GM21529 (cell line): ENCODE data around the gene MYH11.
"Not testable (repeated sequence)": the region's sequence is repeated elsewhere in the genome, so short reads cannot be mapped to it uniquely, and the experiment has no call there.

ENCODE experiments used
- ATAC-seq: cut with Tn5 transposase; IDR thresholded peaks from one replicate; pipeline ENCODE4 v1.9.1; 2021; ENCODE audit not compliant: unreplicated experiment

MYH11 gene

DNA sequence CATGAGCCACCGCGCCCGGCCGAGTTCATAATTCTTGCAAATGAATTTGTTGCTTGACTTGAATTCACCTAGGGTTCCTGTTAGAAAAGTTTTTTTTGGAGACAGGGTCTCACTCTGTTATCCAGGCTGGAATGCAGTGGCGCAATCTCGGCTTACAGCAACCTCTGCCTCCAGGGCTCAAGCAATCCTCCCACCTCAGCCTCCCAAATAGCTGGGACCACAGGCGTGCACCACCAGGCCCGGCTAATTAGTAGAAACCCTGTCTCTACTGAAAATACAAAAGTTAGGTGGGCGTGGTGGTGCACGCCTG, 99.8 kb downstream of the MYH11 start:
- ATAC-seq, result no peak

DNA sequence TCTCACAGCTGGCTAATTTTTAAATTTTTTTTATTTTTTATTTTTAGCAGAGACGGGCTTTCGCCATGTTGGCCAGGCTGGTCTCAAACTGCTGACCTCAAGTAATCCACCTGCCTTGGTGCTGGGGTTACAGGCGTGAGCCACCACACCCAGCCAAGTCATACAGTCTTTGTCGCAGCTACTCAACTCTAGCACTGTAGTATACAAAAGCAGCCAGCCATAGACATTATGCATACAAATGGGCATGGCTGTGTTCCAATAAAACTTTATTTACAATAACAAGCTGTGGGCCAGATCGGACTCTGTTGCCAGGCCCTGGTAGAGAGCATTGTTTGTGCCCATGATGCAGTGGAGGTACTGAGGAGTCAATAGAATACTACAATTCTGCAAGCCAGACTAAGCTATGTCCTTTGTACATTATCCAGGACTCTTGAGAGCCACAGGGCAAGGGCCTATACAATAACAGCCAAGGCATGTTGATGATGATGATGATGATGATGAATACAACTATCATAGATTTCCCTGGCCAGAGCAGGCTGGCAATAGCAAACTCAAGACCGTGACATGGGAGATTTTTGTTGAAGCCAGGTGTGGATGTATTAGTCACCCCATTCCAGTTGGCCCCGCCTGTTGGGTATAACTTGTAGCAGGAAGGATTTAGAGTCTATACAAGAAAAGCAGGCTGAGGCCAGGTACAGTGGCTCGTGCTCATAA, 101.8 kb downstream of the MYH11 start:
- ATAC-seq, result no peak

DNA sequence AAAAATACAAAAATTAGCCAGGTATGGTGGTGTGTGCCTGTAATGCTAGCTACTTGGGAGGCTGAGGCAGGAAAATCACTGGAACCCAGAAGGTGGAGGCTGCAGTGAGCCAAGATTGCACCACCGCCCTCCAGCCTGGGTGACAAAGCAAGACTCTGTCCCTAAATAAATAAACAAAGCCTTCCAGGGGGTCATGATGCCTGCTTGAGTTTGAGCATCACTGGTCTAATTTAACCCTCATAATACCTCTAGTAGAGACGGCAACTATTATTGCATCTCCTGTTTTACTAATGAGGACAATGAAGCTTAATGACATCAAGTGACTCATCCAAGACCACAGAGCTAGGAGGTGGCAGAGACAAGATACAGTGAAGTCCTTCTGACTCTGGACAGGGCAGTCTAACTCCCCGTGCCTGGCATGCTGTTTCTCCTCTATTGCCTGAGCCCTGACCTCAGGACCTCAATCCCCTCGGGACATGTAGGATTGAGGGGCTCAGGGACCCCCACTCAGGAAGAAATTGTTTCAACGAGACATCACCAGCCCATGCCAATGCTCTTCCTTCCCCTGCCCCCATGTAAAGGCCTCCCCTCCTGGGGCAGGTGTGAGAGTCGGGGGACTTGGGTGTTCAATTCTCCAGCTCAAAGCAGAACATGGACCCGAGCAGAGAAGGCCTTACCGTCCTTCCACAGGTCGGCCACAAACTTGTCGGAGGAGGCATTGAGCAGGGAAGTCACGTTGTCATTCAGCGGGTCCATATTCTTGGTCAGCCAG, 103.9 kb downstream of the MYH11 start:
- ATAC-seq, result no peak

DNA sequence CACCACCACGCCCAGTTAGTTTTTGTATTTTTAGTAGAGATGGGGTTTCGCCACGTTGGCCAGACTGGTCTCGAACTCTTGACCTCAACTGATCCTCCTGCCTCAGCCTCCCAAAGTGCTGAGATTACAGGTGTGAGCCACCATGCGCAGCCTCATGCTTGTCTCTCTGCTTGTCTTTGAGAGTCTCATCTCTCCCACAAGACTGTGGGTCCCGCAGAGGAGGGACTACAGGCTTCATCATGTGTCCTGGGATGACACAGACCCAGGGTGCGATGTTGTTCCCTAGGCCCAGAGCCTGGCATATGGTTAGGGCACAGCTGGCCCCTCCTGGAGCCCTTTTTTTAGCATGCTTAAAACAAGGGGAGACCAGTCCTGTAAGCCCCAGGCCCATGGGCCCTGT, 104.9 kb downstream of the MYH11 start:
- ATAC-seq, result no peak

DNA sequence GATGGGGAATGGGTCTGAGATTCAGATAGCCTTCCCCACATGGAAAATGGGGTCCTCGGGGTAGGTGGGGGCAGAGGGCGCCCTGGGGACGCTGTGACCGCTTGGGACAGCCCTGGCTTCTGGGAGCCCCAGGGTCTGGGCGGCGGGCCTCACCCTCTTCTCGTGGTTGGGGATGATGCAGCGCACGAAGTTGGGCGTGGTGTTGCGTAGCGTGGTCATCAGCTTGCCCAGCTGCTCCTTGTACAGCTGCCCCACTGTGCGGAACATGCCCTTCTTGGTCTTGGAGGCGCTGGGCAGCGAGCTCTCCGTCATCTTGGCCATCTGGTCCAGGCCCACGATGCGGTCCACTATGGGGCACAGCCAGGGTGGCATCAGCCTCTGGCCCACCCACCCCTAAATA, 106.8 kb downstream of the MYH11 start:
- ATAC-seq, result no peak

DNA sequence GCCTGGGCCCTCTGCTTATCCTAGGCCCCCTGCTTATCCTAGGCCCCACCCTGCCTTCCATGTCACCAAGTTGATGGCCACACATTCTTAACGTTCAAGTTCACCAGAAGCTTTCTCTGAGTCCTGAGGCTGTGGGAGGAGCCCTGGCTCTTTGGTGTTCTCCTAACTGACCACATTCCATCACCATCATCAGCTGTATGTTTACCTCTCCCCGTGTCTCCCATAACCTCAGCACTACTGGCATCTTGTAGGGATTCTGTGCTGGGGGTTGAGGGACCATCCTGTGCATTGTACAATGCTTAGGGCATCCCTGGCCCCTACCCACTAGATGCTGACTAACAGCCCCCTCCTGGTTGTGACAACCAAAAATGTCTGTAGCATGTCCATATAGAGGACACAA, 107.5 kb downstream of the MYH11 start:
- no peak for ATAC-seq

DNA sequence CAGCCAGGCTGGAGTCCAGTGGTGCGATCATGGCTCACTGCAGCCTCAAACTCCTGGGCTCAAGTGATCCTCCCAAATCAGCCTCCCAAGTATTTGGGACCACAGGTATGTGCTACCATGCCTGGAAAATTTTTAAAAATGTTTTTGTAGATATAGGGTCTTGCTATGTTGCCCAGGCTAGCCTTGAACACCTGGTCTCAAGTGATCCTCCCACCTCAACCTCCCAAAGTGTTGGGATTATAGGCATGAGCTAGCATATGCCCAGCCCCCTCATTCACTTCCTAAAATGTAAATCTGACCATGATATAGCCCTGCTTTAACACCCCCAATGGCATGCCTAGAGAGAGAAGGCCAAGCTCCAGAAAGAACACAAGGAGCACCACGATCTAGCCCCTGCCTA, 108.2 kb downstream of the MYH11 start:
- ATAC-seq, result no peak

DNA sequence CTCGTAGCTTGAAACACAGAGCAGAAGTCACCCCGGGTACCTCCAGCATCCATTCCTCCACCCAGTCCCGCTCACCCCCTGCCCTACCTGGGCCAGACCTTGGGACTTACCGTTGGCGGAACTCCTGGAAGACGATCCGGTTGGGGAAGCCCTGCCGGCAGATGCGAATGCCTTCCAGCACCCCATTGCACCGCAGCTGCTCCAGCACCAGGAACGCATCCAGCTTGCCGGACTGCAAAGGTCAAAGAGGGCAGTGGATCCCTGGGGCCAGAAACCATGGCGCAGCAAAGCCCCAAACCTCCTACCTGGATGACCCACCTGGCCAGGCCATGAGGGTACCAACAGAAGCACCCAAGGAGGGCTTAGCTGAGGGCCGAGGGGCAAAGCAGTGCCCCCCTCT, 108.9 kb downstream of the MYH11 start:
- ATAC-seq, result no peak

DNA sequence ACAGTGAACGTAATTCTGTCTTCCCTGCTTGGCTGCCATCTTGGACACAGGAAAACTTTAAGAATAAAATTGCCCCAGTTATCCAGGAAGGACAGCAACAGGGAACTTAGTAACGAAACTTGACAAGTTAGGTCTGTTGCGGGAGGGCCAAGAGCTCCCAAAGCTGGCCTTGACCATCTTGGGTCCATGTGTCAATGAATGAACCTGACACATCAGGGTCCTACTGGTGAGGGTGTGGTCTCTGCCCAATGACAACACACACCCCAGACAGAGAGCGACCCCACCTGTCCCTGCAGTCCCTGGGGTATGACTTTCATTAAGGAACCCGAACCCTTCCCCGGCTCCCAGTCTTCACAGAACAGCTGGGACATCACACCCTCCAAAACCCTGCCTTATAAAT, 110.5 kb downstream of the MYH11 start:
- no peak for ATAC-seq

DNA sequence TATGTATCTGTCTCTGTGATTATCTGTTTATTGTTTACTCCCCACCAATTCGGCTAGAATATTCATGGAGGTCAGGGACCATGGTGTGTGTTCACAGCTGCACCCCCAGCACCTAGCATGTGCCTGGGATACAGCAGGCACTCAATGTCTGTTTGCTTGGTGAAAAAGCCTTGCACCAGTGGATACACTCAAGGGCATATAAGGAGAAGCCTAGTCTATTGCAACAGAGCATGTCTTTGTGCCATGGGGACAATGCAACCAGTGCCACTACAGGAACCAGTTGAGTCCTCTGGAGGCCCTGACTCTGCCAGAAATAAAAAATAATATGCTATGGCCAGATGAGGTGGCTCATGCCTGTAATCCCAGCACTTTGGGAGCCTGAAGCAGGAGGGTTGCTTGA, 113.2 kb downstream of the MYH11 start:
- ATAC-seq, result no peak

DNA sequence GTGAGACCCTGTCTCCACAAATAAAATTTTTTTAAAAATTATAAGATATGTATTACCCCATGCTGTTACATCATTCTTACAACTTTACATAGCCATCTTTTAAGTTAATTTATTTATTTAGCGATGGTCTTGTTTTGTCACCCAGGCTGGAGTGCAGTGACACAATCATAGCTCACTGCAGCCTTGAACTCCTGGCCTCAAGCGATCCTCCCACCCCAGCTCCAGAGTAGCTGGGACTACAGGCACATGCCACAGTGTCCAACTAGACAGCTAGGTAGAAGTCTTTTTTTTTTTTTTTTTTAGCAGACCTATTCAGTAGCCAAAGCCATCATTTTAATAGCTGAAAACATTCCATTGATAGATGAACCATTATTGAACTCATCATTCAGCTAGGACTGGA, 114.1 kb downstream of the MYH11 start:
- no peak for ATAC-seq

DNA sequence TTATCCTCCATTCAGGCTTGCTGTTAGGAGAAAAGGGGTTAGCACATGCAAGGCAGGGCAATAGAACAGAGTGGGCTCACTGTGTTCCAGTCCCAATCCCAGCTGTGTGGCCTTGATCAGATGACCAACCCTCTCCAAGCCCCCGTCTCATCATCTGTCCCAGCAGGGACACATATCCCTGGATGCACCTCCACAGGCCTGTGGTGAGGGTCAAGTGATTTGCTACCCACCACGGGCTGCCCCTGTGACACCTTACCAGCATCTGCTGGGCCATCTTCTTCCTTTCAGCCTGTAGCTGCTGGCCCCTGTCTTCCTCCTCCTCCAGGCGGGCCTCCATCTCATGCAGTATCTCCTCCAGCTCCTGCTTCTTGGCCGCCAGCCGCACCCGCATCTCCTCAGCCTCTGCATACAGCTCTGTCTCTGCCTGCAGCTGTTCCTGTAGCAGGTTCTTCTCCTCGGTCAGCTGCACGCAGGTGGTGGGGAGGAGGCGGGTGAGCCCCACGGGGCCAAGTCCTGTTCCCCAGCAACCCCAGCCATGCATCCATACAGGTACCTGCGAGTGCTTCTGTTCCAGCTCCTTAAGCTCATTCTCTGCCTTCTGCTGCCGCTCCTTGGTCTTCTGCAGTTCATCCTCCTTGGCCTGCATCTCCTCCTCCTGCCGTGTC, 115.5 kb downstream of the MYH11 start:
- no peak for ATAC-seq

DNA sequence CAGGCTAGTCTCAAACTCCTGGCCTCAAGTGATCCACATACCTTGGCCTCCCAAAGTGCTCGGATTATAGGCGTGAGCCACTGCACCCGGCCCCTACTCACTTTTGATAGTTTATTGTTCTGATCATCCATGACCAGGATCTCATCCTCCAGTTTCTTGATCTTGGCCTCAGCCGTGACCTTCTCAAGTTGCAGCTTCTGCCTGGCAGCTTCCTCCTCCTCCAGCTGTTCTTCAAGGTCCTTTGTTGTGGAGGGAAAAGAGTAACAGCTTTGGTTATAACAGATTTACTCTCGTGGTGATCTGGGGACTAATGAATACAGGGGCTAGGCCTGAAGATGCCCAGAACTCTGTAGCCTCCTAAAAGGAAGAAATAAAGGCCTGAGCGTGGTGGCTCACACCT, 116.9 kb downstream of the MYH11 start:
- no peak for ATAC-seq

DNA sequence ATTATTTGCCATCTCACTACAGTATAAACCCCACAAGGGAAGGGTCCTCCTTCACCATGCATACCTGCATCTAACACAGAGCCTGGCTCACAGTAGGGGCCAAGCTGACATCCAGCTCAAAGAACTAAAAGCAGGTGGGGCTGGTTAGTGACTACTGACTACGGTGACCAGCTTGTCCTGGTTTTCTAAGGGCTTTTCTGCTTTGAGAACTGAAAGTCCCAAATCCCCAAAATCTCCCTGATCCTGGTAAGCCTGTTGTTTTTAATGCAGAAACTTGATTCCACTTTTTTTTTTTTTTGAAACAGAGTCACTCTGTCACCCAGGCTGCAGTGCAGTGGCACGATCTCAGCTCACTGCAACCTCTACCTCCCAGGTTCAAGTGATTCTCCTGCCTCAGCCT, 117.4 kb downstream of the MYH11 start:
- ATAC-seq, result no peak

DNA sequence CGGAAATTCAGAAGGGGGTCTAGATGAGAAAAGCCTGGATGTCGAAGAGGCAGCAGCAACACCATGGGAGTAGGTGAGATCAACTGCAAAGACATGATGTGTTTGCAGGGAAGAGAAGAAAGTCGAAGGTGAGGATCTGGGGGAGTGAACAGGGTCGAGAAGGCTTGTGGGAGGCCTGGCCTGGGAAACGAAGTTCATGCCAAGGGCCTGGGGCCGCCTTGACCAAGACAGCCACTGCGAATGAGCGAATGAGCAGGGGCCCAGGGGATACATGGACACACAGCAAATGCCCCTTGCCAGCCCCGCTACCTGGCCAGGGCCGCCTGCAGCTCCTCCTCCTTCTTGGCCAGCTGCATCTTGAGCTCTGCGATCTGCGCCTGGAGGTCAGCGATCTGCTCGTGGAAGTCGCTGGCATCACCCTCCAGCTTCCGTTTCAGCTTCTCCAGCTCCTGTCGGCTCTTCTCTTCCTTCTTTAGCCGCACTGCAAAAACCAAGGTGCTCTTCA, 119.6 kb downstream of the MYH11 start:
- ATAC-seq, result no peak

DNA sequence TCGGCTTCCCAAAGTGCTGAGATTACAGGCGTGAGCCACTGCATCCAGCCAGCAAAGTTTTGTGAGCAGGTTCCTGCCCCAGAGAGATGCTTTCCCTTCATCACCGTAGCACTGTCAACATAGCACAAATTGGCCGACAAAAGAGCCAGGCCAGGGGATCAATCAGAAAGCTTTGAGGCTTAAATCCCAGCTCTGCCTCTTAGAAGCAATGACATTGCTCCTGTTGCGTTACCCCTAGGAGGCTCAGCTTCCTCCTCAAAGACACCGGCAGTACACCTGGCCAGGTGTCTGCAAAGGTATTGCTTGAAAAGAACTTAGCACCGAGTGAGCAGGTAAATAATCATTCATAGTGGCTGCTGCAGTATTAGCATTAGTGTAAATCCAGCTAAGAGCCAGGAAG, 120.3 kb downstream of the MYH11 start:
- ATAC-seq, result no peak

DNA sequence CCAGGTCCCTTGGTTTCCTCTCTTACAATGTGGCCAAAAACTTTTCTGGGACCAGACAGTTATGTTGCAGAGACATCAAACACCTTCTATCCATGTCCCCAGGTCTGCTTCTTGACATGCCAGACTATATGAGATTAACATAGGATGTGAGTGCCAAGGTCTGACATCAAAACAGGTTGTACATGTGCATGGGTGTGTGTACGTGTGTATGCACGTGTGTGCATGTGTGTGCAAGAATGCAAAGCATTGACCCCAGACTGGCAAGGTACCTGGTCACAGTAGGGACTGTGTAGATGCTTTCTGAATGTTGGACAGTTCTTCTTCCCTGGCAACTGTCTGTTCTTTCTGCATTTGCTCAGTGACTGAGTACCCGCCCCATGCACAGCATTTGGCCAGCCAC, 121.2 kb downstream of the MYH11 start:
- no peak for ATAC-seq

DNA sequence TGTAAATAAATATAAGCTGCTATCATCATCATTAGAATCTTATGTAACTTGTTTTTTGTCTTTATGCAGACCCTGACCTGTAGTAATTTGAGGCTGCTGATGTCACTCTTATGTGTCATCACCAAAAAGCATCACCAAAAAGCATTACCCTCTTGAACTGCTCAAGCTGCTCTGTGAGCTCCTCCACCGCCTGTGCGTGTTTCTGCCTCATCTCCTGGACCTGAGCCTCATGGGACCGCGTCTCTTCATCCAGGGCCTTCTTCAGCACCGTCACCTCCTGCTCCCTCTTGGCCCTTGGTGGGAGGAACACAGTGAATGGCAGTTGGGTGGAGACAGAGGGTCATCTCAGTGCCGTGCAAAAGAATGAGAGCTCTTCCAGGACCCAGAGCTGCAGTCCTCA, 124.4 kb downstream of the MYH11 start:
- ATAC-seq, result no peak

DNA sequence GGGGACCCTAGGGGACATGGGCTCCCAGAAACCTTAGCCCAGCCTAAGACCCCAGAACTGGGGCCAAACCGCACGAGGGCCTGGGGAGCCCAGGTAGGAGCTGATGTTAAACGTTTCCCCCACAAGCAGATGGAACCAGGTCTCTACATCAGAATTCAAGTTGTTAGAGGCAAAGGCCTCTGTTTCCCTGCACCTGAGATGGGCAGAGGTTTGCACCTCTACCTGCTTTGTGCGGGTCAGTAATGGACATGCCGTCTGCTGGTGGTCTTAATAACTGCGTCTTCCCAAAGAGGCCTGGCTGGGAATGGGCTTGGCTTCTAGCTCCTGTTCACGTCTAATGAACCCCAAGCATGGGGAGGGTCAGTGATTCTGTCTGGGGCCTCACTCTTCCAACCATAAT, 127.7 kb downstream of the MYH11 start:
- no peak for ATAC-seq

DNA sequence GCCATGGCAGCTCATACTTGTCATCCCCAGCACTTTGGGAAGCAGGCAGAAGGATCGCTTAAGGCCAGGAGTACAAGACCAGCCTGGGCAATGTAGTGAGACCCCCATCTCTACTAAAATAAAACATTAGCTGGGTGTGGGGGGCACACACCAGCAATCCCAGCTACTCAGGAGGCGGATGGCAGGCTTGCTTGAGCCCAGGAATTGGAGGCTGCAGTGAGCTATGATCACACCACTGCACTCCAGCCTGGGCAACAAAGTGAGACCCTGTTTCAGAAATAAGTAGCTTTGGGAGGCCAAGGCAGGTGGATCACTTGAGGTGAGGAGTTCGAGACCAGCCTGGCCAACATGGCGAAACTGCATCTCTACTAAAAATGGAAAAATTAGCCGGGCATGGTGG, 129.1 kb downstream of the MYH11 start:
- ATAC-seq, result not testable (repeated sequence)

DNA sequence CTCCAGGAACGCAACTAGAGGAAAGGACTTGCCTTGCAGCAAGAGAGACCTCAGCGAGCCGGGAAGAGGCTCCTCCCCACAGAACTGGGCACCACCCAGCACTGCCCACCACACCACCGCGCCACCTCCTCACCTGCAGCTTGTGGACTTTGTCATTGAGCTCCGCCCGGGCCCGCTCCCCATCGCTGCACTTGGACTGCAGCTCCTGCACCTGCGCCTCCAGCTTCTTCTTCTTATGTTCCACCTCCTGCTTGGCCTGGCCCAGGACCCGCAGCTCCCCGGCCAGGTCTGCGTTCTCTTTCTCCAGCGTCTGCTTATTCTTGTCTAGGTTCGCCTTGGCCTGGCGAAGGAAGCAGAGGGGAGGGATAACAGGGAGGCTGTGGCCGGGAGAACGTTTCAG, 130.1 kb downstream of the MYH11 start:
- no peak for ATAC-seq

DNA sequence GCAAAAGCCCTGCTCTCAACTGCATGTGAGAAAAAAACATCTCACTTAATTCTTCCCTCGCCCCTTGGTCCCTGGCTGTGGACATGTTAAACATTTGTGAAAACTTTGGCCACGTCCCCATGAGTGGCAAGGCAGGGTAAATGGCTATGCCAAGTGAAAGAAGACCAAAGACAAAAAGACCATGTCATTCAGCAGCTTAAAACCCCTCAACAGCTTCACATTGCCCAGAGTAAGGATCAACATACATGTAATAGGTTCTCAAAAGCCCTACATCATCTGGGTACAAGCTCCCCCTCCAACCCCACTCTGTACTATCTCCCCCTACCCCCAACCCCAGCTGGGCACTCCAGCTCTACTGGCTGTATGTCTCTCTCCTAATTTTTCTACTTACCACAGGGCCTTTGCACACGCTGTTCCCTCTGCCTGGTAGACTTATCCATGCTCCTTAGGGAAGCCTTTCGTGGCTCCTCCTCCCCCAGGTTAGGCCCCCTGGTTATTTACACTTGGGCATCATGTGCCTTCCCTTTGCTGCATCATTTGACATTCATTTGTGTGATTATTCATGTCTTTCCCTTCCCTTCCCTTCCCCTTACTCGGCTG, 131.1 kb downstream of the MYH11 start:
- ATAC-seq, result no peak
